22Rv1 (cell line): Measurements from ENCODE around the gene TREML4.
"Not testable (repeated sequence)": the region's sequence is repeated elsewhere in the genome, so short reads cannot be mapped to it uniquely, and the experiment has no call there.

Source experiments
- H3K27ac ChIP-seq: fragments of 450-650 bp; 2 replicates; pipeline ENCODE4 v1.5.1; 2017
- ZFX ChIP-seq: fragments of 450-650 bp; IDR thresholded peaks from 2 replicates; pipeline ENCODE4 v1.6.1; 2017; ENCODE audit warnings: antibody characterized with exemption, borderline replicate concordance
- TF ChIP-seq, protein P1 (sequence below): fragments of 450-650 bp; IDR thresholded peaks from 2 replicates; pipeline ENCODE4 v1.5.1; 2017; ENCODE audit warnings: mild to moderate bottlenecking

Gene TREML4

GRCh38 chr6:41232667-41233066 is 4.5 kb downstream of the TREML4 start:
- TF ChIP-seq ZFX, result no peak
- TF ChIP-seq, protein P1, sequence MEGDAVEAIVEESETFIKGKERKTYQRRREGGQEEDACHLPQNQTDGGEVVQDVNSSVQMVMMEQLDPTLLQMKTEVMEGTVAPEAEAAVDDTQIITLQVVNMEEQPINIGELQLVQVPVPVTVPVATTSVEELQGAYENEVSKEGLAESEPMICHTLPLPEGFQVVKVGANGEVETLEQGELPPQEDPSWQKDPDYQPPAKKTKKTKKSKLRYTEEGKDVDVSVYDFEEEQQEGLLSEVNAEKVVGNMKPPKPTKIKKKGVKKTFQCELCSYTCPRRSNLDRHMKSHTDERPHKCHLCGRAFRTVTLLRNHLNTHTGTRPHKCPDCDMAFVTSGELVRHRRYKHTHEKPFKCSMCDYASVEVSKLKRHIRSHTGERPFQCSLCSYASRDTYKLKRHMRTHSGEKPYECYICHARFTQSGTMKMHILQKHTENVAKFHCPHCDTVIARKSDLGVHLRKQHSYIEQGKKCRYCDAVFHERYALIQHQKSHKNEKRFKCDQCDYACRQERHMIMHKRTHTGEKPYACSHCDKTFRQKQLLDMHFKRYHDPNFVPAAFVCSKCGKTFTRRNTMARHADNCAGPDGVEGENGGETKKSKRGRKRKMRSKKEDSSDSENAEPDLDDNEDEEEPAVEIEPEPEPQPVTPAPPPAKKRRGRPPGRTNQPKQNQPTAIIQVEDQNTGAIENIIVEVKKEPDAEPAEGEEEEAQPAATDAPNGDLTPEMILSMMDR, result no peak

DNA sequence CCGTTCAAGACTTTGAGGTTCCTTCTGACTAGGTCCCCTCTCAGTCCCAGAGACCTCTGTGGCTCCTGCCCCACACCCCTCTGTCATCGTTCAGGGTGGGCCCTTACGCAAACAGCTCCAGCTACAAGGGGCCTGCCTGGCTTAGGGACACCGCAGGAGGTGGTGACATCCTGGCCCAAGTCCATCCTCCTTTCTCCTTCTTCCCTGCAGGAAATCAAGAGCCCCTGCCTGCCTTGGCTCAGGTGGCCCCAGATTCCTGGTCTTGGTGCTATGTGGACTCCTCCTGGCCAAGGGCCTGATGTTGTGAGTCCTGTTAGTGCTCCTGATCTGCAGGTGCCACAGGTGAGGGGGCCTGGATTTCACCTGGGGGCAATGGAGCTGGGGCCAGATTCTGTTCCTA is 8.1 kb downstream of the TREML4 start:
- H3K27ac ChIP-seq, result no peak overlapping the region
- no peak for TF ChIP-seq ZFX
- TF ChIP-seq, protein P1, result no peak

More at GRCh38 chr6:41232667-41233066, 4.5 kb downstream of the TREML4 start:
- no peak overlapping the region for H3K27ac ChIP-seq

GRCh38 chr6:41237128-41237527 is 9.0 kb downstream of the TREML4 start:
- no peak overlapping the region for H3K27ac ChIP-seq
- TF ChIP-seq ZFX, result no peak

GRCh38 chr6:41239467-41240159 is 11.5 kb downstream of the TREML4 start:
- H3K27ac ChIP-seq, result no peak overlapping the region

GRCh38 chr6:41246529-41246928 is 18.4 kb downstream of the TREML4 start:
- not testable (repeated sequence) for H3K27ac ChIP-seq

More at GRCh38 chr6:41239467-41240159, 11.5 kb downstream of the TREML4 start:
- no peak for TF ChIP-seq ZFX
- TF ChIP-seq, protein P1, result no peak

DNA sequence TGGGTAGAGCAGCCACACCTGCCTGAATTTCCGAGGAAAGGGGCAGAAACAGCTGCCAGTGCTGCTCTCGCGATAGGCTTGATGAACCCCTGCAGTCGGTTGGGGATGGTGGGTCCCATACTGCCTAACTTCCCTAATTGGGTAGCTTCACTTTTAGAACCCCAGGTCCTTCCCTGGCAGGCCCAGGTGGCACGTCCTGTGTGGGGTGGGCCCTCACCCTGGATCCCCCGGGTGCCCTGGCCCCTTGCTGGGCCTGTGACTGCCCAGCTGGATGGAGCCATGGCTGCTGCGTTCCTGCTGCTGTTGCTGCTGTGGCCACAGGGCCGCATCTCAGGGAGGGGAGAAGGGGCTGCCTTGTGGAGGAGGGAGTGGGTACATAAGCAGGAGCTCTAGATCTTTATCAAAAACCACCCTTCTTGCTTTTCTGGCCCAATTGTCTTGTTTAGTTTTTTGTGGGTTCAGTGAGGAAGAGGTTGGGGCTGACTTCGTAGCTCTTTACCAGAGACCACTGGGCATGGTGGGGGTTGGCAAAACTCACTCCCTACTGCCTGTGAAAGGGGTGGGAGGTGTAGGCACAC is 19.2 kb downstream of the TREML4 start:
- no peak overlapping the region for H3K27ac ChIP-seq
- TF ChIP-seq, protein P1, result no peak
- no peak for TF ChIP-seq ZFX

- H3K27ac ChIP-seq, result no peak overlapping the region
- TF ChIP-seq, protein P1, result no peak
- no peak for TF ChIP-seq ZFX
Measured at GRCh38 chr6:41247882-41248705, 19.9 kb downstream of the TREML4 start.
